HepG2 (cell line): ENCODE measurements around the gene KLHL21. TPM values are rescaled to one million over a fixed set of nuclear protein-coding genes. Genes with fewer than 3 reads are reported as not detected.

ENCODE experiments used
- ATAC-seq: fragments of 200-7000 bp; cut with Tn5 transposase; 3 replicates; pipeline ENCODE4 v1.9.1; 2020; ENCODE audit warnings: mild to moderate bottlenecking, moderate library complexity
- BruUV-seq: library from RNA; stranded (reverse); fragments of 400-500 nt; replicated peaks from 2 replicates; lab custom pipeline; 2021; lab: Mats Ljungman, UMichigan
- CTCF ChIA-PET: fragments of 300-600 bp; formaldehyde crosslinking; extraction: SDS; loops from one replicate; lab custom pipeline; 2021; ENCODE audit warnings: low total read pairs, inconsistent platforms, low intra/inter-chr PET ratio; lab: Yijun Ruan, JAX
- POLR2A ChIA-PET: fragments of 350-600 bp; sonication (Branson Sonifier 250); formaldehyde crosslinking; loops from one replicate; lab custom pipeline; 2020; ENCODE audit warnings: antibody characterized with exemption, inconsistent platforms; lab: Yijun Ruan, JAX
- DNase-seq: peaks from one replicate; pipeline ENCODE4 v3.0.0-alpha.2; 2015; ENCODE audit warnings: low spot score
- FAIRE-seq: peaks from 3 replicates; lab custom pipeline; 2011; peaks lifted over from hg19 to GRCh38; lab: Jason Lieb, UNC
- H2AFZ ChIP-seq: one replicate; pipeline ENCODE4 v1.6.1; 2011; ENCODE audit warnings: low read length, inconsistent platforms
- H3K27ac ChIP-seq: fragments of 300-600 bp; 3 replicates; pipeline ENCODE4 v1.8.0; 2011; ENCODE audit warnings: mixed run types, mild to moderate bottlenecking, mixed read lengths, low read length, inconsistent platforms; ENCODE audit not compliant: insufficient read depth; ENCODE audit errors: extremely low read length
- H3K27me3 ChIP-seq, 2 experiments: fragments of 200-600 bp in 1 of 2; 2 replicates in 1 of 2; 3 replicates in 1 of 2; pipeline versions ENCODE4 v1.6.0 to v1.8.0; 2011; ENCODE audit warnings: low read length in 2 of 2, mild to moderate bottlenecking in 2 of 2, moderate library complexity in 2 of 2, inconsistent platforms in 1 of 2; ENCODE audit not compliant: insufficient read depth in 2 of 2, control insufficient read depth in 1 of 2
- H3K36me3 ChIP-seq, 2 experiments: fragments of 200-600 bp in 1 of 2; replicated peaks in 1 of 2; 2 replicates in 1 of 2; 3 replicates in 1 of 2; pipeline versions ENCODE4 v1.5.1 to v1.8.0; 2011; ENCODE audit warnings: low read length in 2 of 2, inconsistent platforms in 1 of 2; ENCODE audit not compliant: insufficient read depth in 2 of 2, control insufficient read depth in 1 of 2
- H3K4me1 ChIP-seq: 2 replicates; pipeline ENCODE4 v1.5.1; 2012; ENCODE audit warnings: low read length, inconsistent platforms; ENCODE audit not compliant: insufficient read depth
- H3K4me2 ChIP-seq: 2 replicates; pipeline ENCODE4 v1.6.0; 2011; ENCODE audit warnings: low read depth, low read length, inconsistent platforms
- H3K4me3 ChIP-seq, 3 experiments: fragments of 200-600 bp in 1 of 3; sonication (generic), shearing (Covaris generic) in 1 of 3; replicated peaks in 1 of 3; 2 replicates each; pipeline ENCODE4 v1.5.1; 2011 to 2016; ENCODE audit warnings: low read length in 3 of 3, inconsistent platforms in 2 of 3, low read depth in 2 of 3, mild to moderate bottlenecking in 2 of 3, control low read depth in 1 of 3, mixed read lengths in 1 of 3; ENCODE audit not compliant: insufficient read depth in 1 of 3
- H3K79me2 ChIP-seq: one replicate; pipeline ENCODE4 v1.6.1; 2011; ENCODE audit warnings: low read length, inconsistent platforms; ENCODE audit not compliant: insufficient read depth
- H3K9ac ChIP-seq: 2 replicates; pipeline ENCODE4 v1.6.0; 2011; ENCODE audit warnings: mild to moderate bottlenecking, low read depth, low read length, inconsistent platforms; ENCODE audit not compliant: insufficient read depth
- H3K9me3 ChIP-seq: 2 replicates; pipeline ENCODE4 v1.5.1; 2012; ENCODE audit warnings: mild to moderate bottlenecking, low read length
- H4K20me1 ChIP-seq: 2 replicates; pipeline ENCODE4 v1.6.0; 2011; ENCODE audit warnings: inconsistent platforms, mild to moderate bottlenecking, low read length, moderate library complexity; ENCODE audit not compliant: insufficient read depth
- BCL3 ChIP-seq: sonication (generic); formaldehyde crosslinking; IDR thresholded peaks from 2 replicates; pipeline ENCODE4 v1.5.1; 2020; ENCODE audit warnings: mild to moderate bottlenecking, missing genetic modification reagents, moderate library complexity
- CERS6 ChIP-seq: sonication (generic); formaldehyde crosslinking; IDR thresholded peaks from 2 replicates; pipeline ENCODE4 v1.5.0; 2020; ENCODE audit warnings: missing genetic modification reagents
- ETV6 ChIP-seq: sonication (generic); formaldehyde crosslinking; conservative IDR thresholded peaks from 2 replicates; pipeline ENCODE4 v1.4.0; 2020; ENCODE audit warnings: missing genetic modification reagents
- FOXM1 ChIP-seq: sonication (generic); formaldehyde crosslinking; IDR thresholded peaks from 2 replicates; pipeline ENCODE4 v1.5.0; 2020; ENCODE audit warnings: missing genetic modification reagents
- GABPB1 ChIP-seq: IDR thresholded peaks from 2 replicates; pipeline ENCODE4 v1.6.1; 2016; ENCODE audit warnings: mild to moderate bottlenecking, missing genetic modification reagents, moderate library complexity, missing compliant biosample characterization
- JDP2 ChIP-seq: sonication (generic); formaldehyde crosslinking; IDR thresholded peaks from 2 replicates; pipeline ENCODE4 v1.8.1; 2022; ENCODE audit warnings: missing genetic modification reagents, borderline replicate concordance
- KMT2B ChIP-seq: IDR thresholded peaks from 2 replicates; pipeline ENCODE4 v1.6.1; 2016; ENCODE audit warnings: missing genetic modification reagents, missing compliant biosample characterization
- MZF1 ChIP-seq: sonication (generic); formaldehyde crosslinking; IDR thresholded peaks from 2 replicates; pipeline ENCODE4 v1.8.1; 2023; ENCODE audit warnings: mild to moderate bottlenecking, missing genetic modification reagents, borderline replicate concordance
- NFIC ChIP-seq: IDR thresholded peaks from 2 replicates; pipeline ENCODE4 v1.6.1; 2012; ENCODE audit warnings: mild to moderate bottlenecking, low read length, inconsistent platforms
- PRMT3 ChIP-seq: sonication (generic); formaldehyde crosslinking; IDR thresholded peaks from 2 replicates; pipeline ENCODE4 v1.8.1; 2022; ENCODE audit warnings: low read depth, mild to moderate bottlenecking, moderate library complexity, missing genetic modification reagents, borderline replicate concordance
- ZMYM2 ChIP-seq: sonication (generic); formaldehyde crosslinking; IDR thresholded peaks from 2 replicates; pipeline ENCODE4 v1.8.0; 2022; ENCODE audit warnings: mild to moderate bottlenecking, missing genetic modification reagents
- ZNF180 ChIP-seq: sonication (generic); formaldehyde crosslinking; IDR thresholded peaks from 2 replicates; pipeline ENCODE4 v1.4.0; 2020; ENCODE audit warnings: low read depth, missing genetic modification reagents, borderline replicate concordance
- ZNF276 ChIP-seq: sonication (generic); formaldehyde crosslinking; IDR thresholded peaks from 2 replicates; pipeline ENCODE4 v1.4.0; 2020; ENCODE audit warnings: mild to moderate bottlenecking, low read depth, missing genetic modification reagents
- ZNF75D ChIP-seq: sonication (generic); formaldehyde crosslinking; IDR thresholded peaks from 2 replicates; pipeline ENCODE4 v1.8.1; 2023; ENCODE audit warnings: missing genetic modification reagents, mild to moderate bottlenecking, borderline replicate concordance
- ZNF788 ChIP-seq: sonication (generic); formaldehyde crosslinking; IDR thresholded peaks from 2 replicates; pipeline ENCODE4 v1.5.0; 2020; ENCODE audit warnings: mild to moderate bottlenecking, missing genetic modification reagents, borderline replicate concordance
- ZNF839 ChIP-seq: sonication (generic); formaldehyde crosslinking; IDR thresholded peaks from 2 replicates; pipeline ENCODE4 v1.4.0; 2020; ENCODE audit warnings: missing genetic modification reagents, mild to moderate bottlenecking, borderline replicate concordance
- WGBS: methylation state at CpG from one replicate; pipeline ENCODE4 v1.1.6; 2017; ENCODE audit warnings: low lambda C conversion rate; 5-methylcytosine and 5-hydroxymethylcytosine counted together
- in situ Hi-C: cut with HindIII; loops from 2 replicates; pipeline ENCODE4 v1.10.0; 2017; ENCODE audit warnings: low pct_unique_long_range_greater_than_20kb; ENCODE audit not compliant: extremely low pct_ligation_motif_present
- intact Hi-C: fragments of 100-400 bp; cut with micrococcal nuclease; formaldehyde crosslinking; loops from one replicate; pipeline ENCODE4 v1.10.0; 2022; ENCODE audit not compliant: unreplicated experiment
- polyA plus RNA-seq, 8 experiments: library from polyadenylated mRNA; depleted of rRNA in 3 of 8; stranded (reverse) in 7 of 8; unstranded in 1 of 8; fragments of >200 nt; fragmentation: Illumina TruSeq in 4 of 8; extraction: Trizol in 4 of 8; gene quantifications; 2 replicates each; pipeline versions ENCODE4 v1.2.1 to v1.2.3, GENCODE V29; 2011 to 2016; ENCODE audit warnings: low read depth in 4 of 8, missing spikeins in 1 of 8, mixed read lengths in 1 of 8; ENCODE audit not compliant: insufficient read depth in 1 of 8
- total RNA-seq, 5 experiments: library from RNA; depleted of rRNA; stranded (reverse); fragments of >200 nt; fragmentation: Illumina TruSeq; extraction: Trizol; gene quantifications; 2 replicates each; pipeline ENCODE4 v1.2.3, GENCODE V29; 2016; ENCODE audit warnings: low read depth in 1 of 5

The KLHL21 gene
- total and polyA plus RNA-seq, 2 of the 13 experiments (the other 11 are each of a cell fraction or from before 2014, with no cell fraction given) = 14.8 to 25.0 TPM

GRCh38 chr1:6544831-6545230 lies 57.8 kb downstream of the KLHL21 start:
- no peak for DNase-seq
- Histone ChIP-seq H3K9me3 (no peaks in the 10 kb centered on the region), H3K27me3 (no peaks in the 10 kb centered on the region), H4K20me1 (no peaks in the 10 kb centered on the region), H3K4me1 (no peaks in the 10 kb centered on the region), H3K79me2 (no peaks in the 10 kb centered on the region), H3K4me3 (no peak overlapping the region), H3K36me3 (peaks cover 23 to 64% of the 10 kb centered on the region in 2 experiments), H3K27ac (no peak overlapping the region)
- in situ Hi-C loops (no loop called here), intact Hi-C loops (no loop called here)
- BruUV-seq = no TSS peak
- ChIA-PET POLR2A (no interaction called here), CTCF (no interaction called here)
- no peak for ATAC-seq
- FAIRE-seq = no peak
- no peak for TF ChIP-seq BCL3 (CRISPR knock-in tag)
- no peak for TF ChIP-seq CERS6 (CRISPR knock-in tag)
- TF ChIP-seq MZF1 (CRISPR knock-in tag) = no peak
- no peak for TF ChIP-seq ZMYM2 (CRISPR knock-in tag)
- no peak for TF ChIP-seq ZNF180
- no peak for TF ChIP-seq ZNF839
- TF ChIP-seq GABPB1 (CRISPR knock-in tag) = no peak
- TF ChIP-seq PRMT3 = no peak
- no peak for TF ChIP-seq FOXM1
- no peak for TF ChIP-seq ETV6 (CRISPR knock-in tag)
- TF ChIP-seq ZNF75D (CRISPR knock-in tag) = no peak
- TF ChIP-seq JDP2 (CRISPR knock-in tag) = no peak
- no peak for TF ChIP-seq ZNF276 (CRISPR knock-in tag)
- TF ChIP-seq ZNF788 (CRISPR knock-in tag) = no peak
- TF ChIP-seq KMT2B (CRISPR knock-in tag) = no peak
- no peak for TF ChIP-seq NFIC
- TF ChIP-seq, all 625 proteins: peak for 0
- WGBS = 90% methylated on average over 3 of the region's 3 CpGs
- Histone ChIP-seq H3K9ac (no peak overlapping the region), H3K4me2 (no peak overlapping the region), H2AFZ (no peak overlapping the region)
